Panc1 (cell line): ENCODE results near the gene MGAT5B. TPM values are rescaled to one million over a fixed set of nuclear protein-coding genes. Genes with fewer than 3 reads are reported as not detected.

Experiments
- ATAC-seq: fragments of 200-7000 bp; cut with Tn5 transposase; 2 replicates; pipeline ENCODE4 v1.9.1; 2020; ENCODE audit warnings: mild to moderate bottlenecking, moderate library complexity
- BruUV-seq: library from RNA; stranded (reverse); fragments of 400-500 nt; replicated peaks from 2 replicates; lab custom pipeline; 2021; lab: Mats Ljungman, UMichigan
- CTCF ChIA-PET: fragments of 300-600 bp; sonication (Branson Sonifier 250); formaldehyde crosslinking; loops from one replicate; lab custom pipeline; 2022; ENCODE audit warnings: antibody characterized with exemption; lab: Charles Lee
- POLR2A ChIA-PET: fragments of 300-600 bp; sonication (Branson Sonifier 250); formaldehyde crosslinking; loops from one replicate; lab custom pipeline; 2022; ENCODE audit warnings: antibody characterized with exemption; lab: Charles Lee
- DNase-seq: peaks from one replicate; pipeline ENCODE4 v3.0.0-alpha.2; 2010; ENCODE audit warnings: low read depth, low spot score
- H3K27ac ChIP-seq: 2 replicates; pipeline ENCODE4 v1.5.1; 2011; ENCODE audit warnings: mild to moderate bottlenecking, low read length, inconsistent platforms
- H3K27me3 ChIP-seq: fragments of 200-500 bp; sonication (Bioruptor generic); 2 replicates; pipeline ENCODE4 v1.6.0; 2014; ENCODE audit warnings: low read length, inconsistent platforms; ENCODE audit not compliant: control insufficient read depth, insufficient read depth
- H3K36me3 ChIP-seq: fragments of 200-500 bp; sonication (Bioruptor generic); 2 replicates; pipeline ENCODE4 v1.5.1; 2014; ENCODE audit warnings: inconsistent platforms, mild to moderate bottlenecking, low read length, moderate library complexity; ENCODE audit not compliant: control insufficient read depth, insufficient read depth
- H3K4me1 ChIP-seq: 2 replicates; pipeline ENCODE4 v1.5.1; 2011; ENCODE audit warnings: inconsistent platforms, mild to moderate bottlenecking, low read length, moderate library complexity; ENCODE audit not compliant: control insufficient read depth, insufficient read depth
- H3K4me3 ChIP-seq, 2 experiments: 2 replicates each; pipeline ENCODE4 v1.5.1; 2011 to 2012; ENCODE audit warnings: low read depth in 2 of 2, low read length in 2 of 2, mild to moderate bottlenecking in 2 of 2, inconsistent platforms in 1 of 2, moderate library complexity in 1 of 2
- H3K9me3 ChIP-seq: fragments of 200-500 bp; sonication (Bioruptor generic); 2 replicates; pipeline ENCODE4 v1.5.1; 2014; ENCODE audit warnings: low read depth, mild to moderate bottlenecking, inconsistent platforms, low read length, moderate library complexity; ENCODE audit not compliant: control insufficient read depth, insufficient read depth
- CTCF ChIP-seq: fragments of 450-650 bp; IDR thresholded peaks from 2 replicates; pipeline ENCODE4 v1.5.1; 2017; ENCODE audit warnings: mild to moderate bottlenecking
- POLR2AphosphoS5 ChIP-seq: IDR thresholded peaks from 2 replicates; pipeline ENCODE4 v1.6.1; 2012; ENCODE audit warnings: mild to moderate bottlenecking, low read depth, low read length, moderate library complexity
- REST ChIP-seq, 2 experiments: IDR thresholded peaks; 2 replicates each; pipeline ENCODE4 v1.6.1; 2011 to 2012; ENCODE audit warnings: low read depth in 2 of 2, control low read depth in 1 of 2, low read length in 1 of 2, mild to moderate bottlenecking in 1 of 2, moderate library complexity in 1 of 2; ENCODE audit not compliant: insufficient read depth in 1 of 2
- SIN3A ChIP-seq: IDR thresholded peaks from 2 replicates; pipeline ENCODE4 v1.6.1; 2012; ENCODE audit warnings: low read depth, mild to moderate bottlenecking, low read length, moderate library complexity, borderline replicate concordance; ENCODE audit not compliant: insufficient read depth
- TCF7L2 ChIP-seq: IDR thresholded peaks from 2 replicates; pipeline ENCODE4 v1.6.1; 2011; ENCODE audit warnings: mild to moderate bottlenecking, low read depth, low read length, inconsistent platforms
- in situ Hi-C: cut with HindIII; loops from 2 replicates; pipeline ENCODE4 v1.10.0; 2016; ENCODE audit warnings: low sequenced_read_pairs, low pct_unique_long_range_greater_than_20kb
- intact Hi-C: fragments of 100-400 bp; cut with micrococcal nuclease; formaldehyde crosslinking; loops from one replicate; pipeline ENCODE4 v1.10.0; 2022; ENCODE audit not compliant: unreplicated experiment
- total RNA-seq: library from RNA; stranded (reverse); gene quantifications from one replicate; pipeline ENCODE4 v1.2.1, GENCODE V29; 2021; ENCODE audit not compliant: unreplicated experiment

MGAT5B gene
- total RNA-seq, 1 experiment from 2014 or later = 34.9 TPM

- TF ChIP-seq REST (IDR thresholded peaks at IDR 0.05; ENCODE audit: insufficient read depth in 1 of 2, low read depth in 2 of 2, low read length in 1 of 2) (no peak), CTCF (no peak), SIN3A (no peak), TCF7L2 (no peak), POLR2AphosphoS5 (no peak)
- Histone ChIP-seq H3K4me1 (0 out of 2 replicates have a peak, but pooled peaks cover 11% of the 10 kb centered on the region), H3K9me3 (no peaks in the 10 kb centered on the region), H3K27ac (no peak overlapping the region), H3K36me3 (no peaks in the 10 kb centered on the region), H3K4me3 (no peak overlapping the region), H3K27me3 (no peaks in the 10 kb centered on the region)
- DNase-seq = no peak
- in situ Hi-C loops (no loop called here), intact Hi-C loops (no loop called here)
- ATAC-seq = no peak
- POLR2A ChIA-PET = no interaction called here
- BruUV-seq = no TSS peak
- CTCF ChIA-PET = no interaction called here
Measured at GRCh38 chr17:76938009-76938408, 69.8 kb downstream of the MGAT5B start.

GRCh38 chr17:76940295-76940694 is 72.1 kb downstream of the MGAT5B start:
- no peak overlapping the region for H3K27ac ChIP-seq
- TF ChIP-seq CTCF = no peak
- no peak for TF ChIP-seq REST (IDR thresholded peaks at IDR 0.05; ENCODE audit: insufficient read depth in 1 of 2, low read depth in 2 of 2, low read length in 1 of 2)
- no peak for TF ChIP-seq TCF7L2
- no peak for TF ChIP-seq POLR2AphosphoS5
- TF ChIP-seq SIN3A = no peak
- H3K4me3 ChIP-seq = no peak overlapping the region
- intact Hi-C loops = no loop called here
- no peaks in the 10 kb centered on the region for H3K9me3 ChIP-seq
- in situ Hi-C loops = no loop called here
- ATAC-seq (no peak), DNase-seq (no peak)
- no peaks in the 10 kb centered on the region for H3K4me1 ChIP-seq
- no peaks in the 10 kb centered on the region for H3K36me3 ChIP-seq
- BruUV-seq = no TSS peak
- ChIA-PET POLR2A (no interaction called here), CTCF (interaction anchor here (1.0 kb wide), 1 partner anchor 10 kb away, joined by 3 read pairs; no protein-coding TSS in a partner anchor)
- no peaks in the 10 kb centered on the region for H3K27me3 ChIP-seq
